ENCODE results near the gene SNX13.

DNA sequence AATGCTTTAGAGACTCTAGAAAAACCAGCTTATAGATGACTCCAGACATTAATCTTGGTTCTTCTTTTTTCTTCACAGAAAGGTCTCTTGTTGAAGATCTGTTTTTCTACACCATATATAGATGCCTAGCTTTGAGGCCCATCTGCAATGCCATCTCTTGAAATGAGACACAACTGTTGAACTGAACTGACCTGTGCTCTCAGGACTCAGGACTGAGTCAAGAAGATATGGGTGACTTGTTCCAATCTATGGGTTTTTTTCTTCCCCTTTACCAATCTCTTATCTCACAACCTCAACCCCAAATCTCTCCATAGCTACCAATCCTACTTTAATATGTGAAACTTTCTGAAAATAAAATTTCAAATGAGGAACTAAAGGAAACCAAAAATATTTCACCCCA, 194.7 kb downstream of the SNX13 start:
- TF ChIP-seq, protein P1, sequence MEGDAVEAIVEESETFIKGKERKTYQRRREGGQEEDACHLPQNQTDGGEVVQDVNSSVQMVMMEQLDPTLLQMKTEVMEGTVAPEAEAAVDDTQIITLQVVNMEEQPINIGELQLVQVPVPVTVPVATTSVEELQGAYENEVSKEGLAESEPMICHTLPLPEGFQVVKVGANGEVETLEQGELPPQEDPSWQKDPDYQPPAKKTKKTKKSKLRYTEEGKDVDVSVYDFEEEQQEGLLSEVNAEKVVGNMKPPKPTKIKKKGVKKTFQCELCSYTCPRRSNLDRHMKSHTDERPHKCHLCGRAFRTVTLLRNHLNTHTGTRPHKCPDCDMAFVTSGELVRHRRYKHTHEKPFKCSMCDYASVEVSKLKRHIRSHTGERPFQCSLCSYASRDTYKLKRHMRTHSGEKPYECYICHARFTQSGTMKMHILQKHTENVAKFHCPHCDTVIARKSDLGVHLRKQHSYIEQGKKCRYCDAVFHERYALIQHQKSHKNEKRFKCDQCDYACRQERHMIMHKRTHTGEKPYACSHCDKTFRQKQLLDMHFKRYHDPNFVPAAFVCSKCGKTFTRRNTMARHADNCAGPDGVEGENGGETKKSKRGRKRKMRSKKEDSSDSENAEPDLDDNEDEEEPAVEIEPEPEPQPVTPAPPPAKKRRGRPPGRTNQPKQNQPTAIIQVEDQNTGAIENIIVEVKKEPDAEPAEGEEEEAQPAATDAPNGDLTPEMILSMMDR (IDR thresholded peaks at IDR 0.05; ENCODE audit: low read length) = no peak
- no peak for TF ChIP-seq EZH2 (IDR thresholded peaks at IDR 0.05; ENCODE audit: borderline replicate concordance, low read length)

Measured in OCI-LY1 (cell line).